ENCODE measurements around the gene TFDP2.

The TFDP2 gene

GRCh38 chr3:142029052-142029642 is 120.2 kb downstream of the TFDP2 start:
- peak overlapping the region; percentile 14; the same call in 1 of the 2 replicates for H3K27ac ChIP-seq
- TF ChIP-seq CTCF (IDR thresholded peaks at IDR 0.05) (no peak), ZFX (IDR thresholded peaks at IDR 0.05; ENCODE audit: borderline replicate concordance) (no peak)

- no peak overlapping the region for H3K27ac ChIP-seq
- no peak for TF ChIP-seq ZFX (IDR thresholded peaks at IDR 0.05; ENCODE audit: borderline replicate concordance)
- no peak for TF ChIP-seq CTCF (IDR thresholded peaks at IDR 0.05)
Observed at GRCh38 chr3:142028243-142028777, 121.0 kb downstream of the TFDP2 start.

- no peak overlapping the region for H3K27ac ChIP-seq
- TF ChIP-seq CTCF (IDR thresholded peaks at IDR 0.05) (no peak), ZFX (IDR thresholded peaks at IDR 0.05; ENCODE audit: borderline replicate concordance) (no peak)
Observed at GRCh38 chr3:142027735-142028134, 121.6 kb downstream of the TFDP2 start.

GRCh38 chr3:142027300-142027699 is 122.0 kb downstream of the TFDP2 start:
- TF ChIP-seq CTCF (IDR thresholded peaks at IDR 0.05), result no peak
- TF ChIP-seq ZFX (IDR thresholded peaks at IDR 0.05; ENCODE audit: borderline replicate concordance), result no peak
- no peak overlapping the region for H3K27ac ChIP-seq

- TF ChIP-seq CTCF (IDR thresholded peaks at IDR 0.05), result no peak
- TF ChIP-seq ZFX (IDR thresholded peaks at IDR 0.05; ENCODE audit: borderline replicate concordance), result no peak
- H3K27ac ChIP-seq, result no peak overlapping the region
Observed at GRCh38 chr3:142026333-142026732, 123.0 kb downstream of the TFDP2 start.

- no peak overlapping the region for H3K27ac ChIP-seq
- TF ChIP-seq ZFX (IDR thresholded peaks at IDR 0.05; ENCODE audit: borderline replicate concordance), result no peak
- TF ChIP-seq CTCF (IDR thresholded peaks at IDR 0.05), result no peak
Observed at GRCh38 chr3:142022381-142022780, 127.0 kb downstream of the TFDP2 start.

- no peak for TF ChIP-seq CTCF (IDR thresholded peaks at IDR 0.05)
- TF ChIP-seq ZFX (IDR thresholded peaks at IDR 0.05; ENCODE audit: borderline replicate concordance), result no peak
- H3K27ac ChIP-seq, result no peak overlapping the region
Observed at GRCh38 chr3:142021127-142021526, 128.2 kb downstream of the TFDP2 start.

Measured in 22Rv1 (cell line).